ENCODE data around the gene CELA3A.

The CELA3A gene

DNA sequence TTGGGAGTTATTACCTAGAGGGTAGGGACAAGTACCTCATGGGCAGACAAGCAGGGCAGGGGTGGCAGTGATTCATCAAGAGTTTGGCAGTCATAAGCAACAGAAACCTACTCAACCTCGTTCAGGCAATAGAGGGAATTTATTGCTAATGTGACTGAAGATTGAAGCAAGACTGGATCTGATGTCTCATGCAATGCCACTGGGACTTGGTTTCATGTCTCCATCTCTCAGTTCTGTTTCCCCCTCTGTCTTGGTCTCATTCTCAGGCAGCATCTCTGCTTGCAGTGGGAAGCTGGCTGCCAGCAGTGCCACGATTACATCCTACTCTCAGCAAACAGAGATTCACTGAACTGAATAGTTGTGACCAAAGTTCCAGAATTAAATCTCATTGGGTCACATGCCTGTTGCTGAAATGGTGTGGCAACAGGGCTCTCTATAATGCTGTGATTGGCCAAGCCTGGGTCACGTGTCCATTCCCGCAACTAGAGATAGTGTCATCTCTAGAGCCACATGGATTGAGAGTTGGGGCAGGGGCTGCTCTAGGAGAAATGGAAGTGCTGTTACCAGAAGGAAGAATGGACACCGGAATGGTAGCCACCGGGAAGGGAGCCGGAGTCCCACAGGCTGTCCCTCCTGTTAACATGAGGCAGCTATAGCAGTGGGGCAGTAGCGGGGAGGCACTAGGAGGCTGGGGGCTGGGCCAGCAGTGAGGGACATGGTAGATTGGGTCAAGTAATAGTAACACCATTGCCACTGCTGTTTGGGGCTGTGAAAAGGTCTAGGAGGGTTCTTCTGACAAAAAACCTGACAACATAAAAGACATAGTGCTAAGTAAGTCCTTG lies 47.1 kb downstream of the CELA3A start:
- Mint-ChIP-seq H3K27ac (peak overlapping the region; percentile 62), H3K4me1 (peaks cover 38% of the 10 kb centered on the region)
- peak; percentile 55 for ATAC-seq

DNA sequence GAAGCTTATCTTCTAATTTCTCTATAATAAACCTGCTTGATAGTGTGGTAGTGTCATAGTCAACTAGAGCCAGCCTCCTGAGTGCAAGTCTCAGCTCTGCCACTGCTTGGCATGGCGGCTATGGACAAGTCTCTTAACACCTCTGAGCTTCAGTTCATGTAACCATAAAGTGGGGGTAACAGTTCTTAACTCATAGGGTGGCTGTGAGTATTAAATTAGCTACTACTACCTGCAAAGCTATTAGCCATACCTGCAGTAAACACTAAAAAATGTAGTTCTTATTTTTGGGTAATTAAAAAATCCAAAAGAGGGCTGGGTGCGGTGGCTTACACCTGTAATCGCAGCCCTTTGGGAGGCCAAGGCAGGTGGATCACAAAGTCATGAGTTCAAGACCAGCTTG lies 48.9 kb downstream of the CELA3A start:
- H3K4me3 Mint-ChIP-seq = no peak overlapping the region
- H3K36me3 Mint-ChIP-seq = peaks cover 42% of the 10 kb centered on the region
- H3K4me1 Mint-ChIP-seq = peaks cover 41% of the 10 kb centered on the region
- no peak overlapping the region for H3K27ac Mint-ChIP-seq
- no peak for DNase-seq (ENCODE audit: low spot score in 2 of 2)
- no peak for ATAC-seq
- peaks cover 2% of the 10 kb centered on the region for H3K9me3 Mint-ChIP-seq

More for the DNA sequence above, 47.1 kb downstream of the CELA3A start:
- H3K36me3 Mint-ChIP-seq = peaks cover 25% of the 10 kb centered on the region
- no peak for DNase-seq (ENCODE audit: low spot score in 2 of 2)
- peaks cover 4% of the 10 kb centered on the region for H3K9me3 Mint-ChIP-seq
- H3K4me3 Mint-ChIP-seq = peak overlapping the region; percentile 12

DNA sequence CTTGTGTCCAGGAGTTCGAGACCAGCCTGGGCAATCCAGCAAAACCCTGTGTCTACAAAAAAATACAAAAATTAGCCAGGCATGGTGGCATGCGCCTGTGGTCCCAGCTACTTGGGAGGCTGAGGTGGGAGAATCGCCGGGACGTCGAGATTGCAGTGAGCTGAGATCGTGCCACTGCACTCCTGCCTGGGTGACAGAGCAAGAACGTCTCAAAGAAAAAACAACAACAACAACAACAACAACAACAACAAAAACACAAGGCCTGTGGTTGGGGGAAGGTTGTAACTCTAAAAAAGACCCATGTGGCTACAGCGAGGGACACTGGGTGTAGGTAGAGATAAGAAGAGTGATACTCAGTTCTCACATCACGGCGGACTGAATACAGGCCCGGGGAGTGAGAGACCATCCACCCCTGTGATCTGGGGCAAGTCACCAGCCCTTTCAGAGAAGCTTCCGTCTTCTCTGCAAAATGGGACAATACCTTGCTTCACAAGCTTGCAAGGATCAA lies 50.2 kb downstream of the CELA3A start:
- ATAC-seq (no peak), DNase-seq (ENCODE audit: low spot score in 2 of 2) (no peak)
- Mint-ChIP-seq H3K36me3 (peaks cover 56% of the 10 kb centered on the region), H3K27ac (peak overlapping the region; percentile 97), H3K4me3 (peak overlapping the region; percentile 84), H3K9me3 (no peaks in the 10 kb centered on the region), H3K4me1 (peaks cover 49% of the 10 kb centered on the region)

DNA sequence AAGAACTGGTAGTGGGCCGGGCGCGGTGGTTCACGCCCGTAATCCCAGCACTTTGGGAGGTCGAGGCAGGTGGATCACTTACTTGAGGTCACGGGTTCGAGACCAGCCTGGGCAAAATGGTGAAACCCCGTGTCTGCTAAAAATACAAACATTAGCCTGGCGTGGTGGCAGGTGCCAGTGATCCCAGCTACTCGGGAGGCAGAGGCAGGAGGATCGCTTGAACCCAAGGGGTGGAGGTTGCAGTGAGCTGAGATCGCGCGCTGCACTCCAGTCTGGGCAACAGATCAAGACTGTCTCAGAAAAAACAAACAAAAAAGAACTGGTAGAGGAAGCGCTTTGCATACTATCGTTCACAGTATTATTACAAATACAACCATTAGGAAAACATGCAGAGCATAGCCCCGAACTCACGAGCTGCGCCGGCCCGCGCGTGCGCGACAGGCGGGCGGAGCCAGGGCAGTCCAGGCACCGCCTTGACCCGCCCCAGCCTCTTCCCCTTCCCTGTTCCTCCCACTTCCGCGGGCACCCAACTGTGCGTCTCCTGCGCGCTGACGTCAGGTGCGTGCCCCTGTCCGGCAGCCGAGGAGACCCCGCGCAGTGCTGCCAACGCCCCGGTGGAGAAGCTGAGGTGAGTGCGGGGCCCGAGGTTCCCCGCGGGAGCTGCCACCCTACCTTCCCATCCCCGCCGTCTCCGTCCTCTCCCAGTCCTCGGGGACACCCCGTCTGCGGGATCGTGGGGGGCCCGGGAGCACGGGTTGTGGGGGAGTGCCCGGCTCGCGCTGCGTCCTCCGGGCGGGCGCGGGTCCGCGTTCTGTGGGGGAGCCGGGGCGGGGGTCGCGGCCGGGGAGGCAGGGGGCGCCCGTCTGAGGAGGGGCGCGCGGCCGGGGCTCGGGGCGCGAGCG lies 50.9 kb downstream of the CELA3A start, which contains the start of gene CDC42:
Gene CDC42, plus strand, starts transcription at position 595 of the 902 bp plus-strand sequence. CDS start 25,770 bp downstream, outside the sequence.
- ATAC-seq (peak; percentile 95), DNase-seq (ENCODE audit: low spot score in 2 of 2) (peak; percentile 91 to 98)
- peak within 1 kb of the TSS; percentile 84 for H3K4me3 Mint-ChIP-seq
- H3K36me3 Mint-ChIP-seq = peaks cover 63% of the 10 kb centered on the region
- H3K9me3 Mint-ChIP-seq = no peaks in the 10 kb centered on the region
- H3K27ac Mint-ChIP-seq = peak within 1 kb of the TSS; percentile 97
- H3K4me1 Mint-ChIP-seq = peaks cover 49% of the 10 kb centered on the region

DNA sequence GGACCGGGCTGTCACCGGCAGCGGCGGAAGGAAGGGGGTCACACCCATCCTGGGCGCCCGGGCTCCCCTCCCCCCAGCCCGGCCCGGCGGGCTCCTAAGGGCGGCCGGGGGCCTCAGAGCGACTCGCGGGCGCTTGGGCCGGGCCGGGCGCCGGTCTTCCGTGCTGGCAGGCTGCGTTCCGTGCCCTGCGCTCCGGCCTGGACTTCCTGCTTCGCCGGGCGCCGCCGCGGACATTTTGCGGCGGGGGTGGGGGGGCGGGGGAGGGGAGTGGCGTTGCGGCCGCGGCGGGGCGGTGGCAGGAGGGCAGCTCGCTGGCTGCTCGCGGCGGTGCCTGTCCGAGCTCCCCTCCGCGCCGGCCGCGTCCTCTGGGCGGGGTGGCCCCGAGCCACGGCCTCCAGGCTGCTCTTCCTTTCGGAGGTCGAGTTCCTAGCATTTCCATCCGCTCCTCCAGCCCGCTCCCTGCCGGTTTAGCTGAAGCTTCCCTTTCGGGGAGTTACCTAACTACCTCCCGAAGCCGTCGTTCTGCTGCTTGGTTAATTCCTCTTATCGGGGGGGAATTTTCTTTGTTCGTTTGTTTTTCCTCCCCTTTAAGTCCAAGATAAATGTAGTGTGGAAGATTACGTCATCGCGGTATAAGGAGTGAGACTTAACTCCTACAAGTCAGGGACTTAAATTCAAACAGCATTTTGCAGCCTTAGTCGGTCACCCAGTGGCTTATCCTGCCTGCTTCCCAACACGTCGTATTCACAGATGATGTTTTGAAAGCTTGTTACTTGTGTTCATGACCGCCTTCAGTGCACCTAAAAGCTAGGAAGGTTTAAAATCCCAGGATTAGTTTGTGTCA lies 51.8 kb downstream of the CELA3A start:
- Mint-ChIP-seq H3K4me3 (peak overlapping the region; percentile 84), H3K9me3 (no peaks in the 10 kb centered on the region), H3K36me3 (peaks cover 71% of the 10 kb centered on the region), H3K4me1 (peaks cover 48% of the 10 kb centered on the region), H3K27ac (peak overlapping the region; percentile 97)
- ATAC-seq (peak; percentile 52), DNase-seq (ENCODE audit: low spot score in 2 of 2) (peak; percentile 38 to 83)

DNA sequence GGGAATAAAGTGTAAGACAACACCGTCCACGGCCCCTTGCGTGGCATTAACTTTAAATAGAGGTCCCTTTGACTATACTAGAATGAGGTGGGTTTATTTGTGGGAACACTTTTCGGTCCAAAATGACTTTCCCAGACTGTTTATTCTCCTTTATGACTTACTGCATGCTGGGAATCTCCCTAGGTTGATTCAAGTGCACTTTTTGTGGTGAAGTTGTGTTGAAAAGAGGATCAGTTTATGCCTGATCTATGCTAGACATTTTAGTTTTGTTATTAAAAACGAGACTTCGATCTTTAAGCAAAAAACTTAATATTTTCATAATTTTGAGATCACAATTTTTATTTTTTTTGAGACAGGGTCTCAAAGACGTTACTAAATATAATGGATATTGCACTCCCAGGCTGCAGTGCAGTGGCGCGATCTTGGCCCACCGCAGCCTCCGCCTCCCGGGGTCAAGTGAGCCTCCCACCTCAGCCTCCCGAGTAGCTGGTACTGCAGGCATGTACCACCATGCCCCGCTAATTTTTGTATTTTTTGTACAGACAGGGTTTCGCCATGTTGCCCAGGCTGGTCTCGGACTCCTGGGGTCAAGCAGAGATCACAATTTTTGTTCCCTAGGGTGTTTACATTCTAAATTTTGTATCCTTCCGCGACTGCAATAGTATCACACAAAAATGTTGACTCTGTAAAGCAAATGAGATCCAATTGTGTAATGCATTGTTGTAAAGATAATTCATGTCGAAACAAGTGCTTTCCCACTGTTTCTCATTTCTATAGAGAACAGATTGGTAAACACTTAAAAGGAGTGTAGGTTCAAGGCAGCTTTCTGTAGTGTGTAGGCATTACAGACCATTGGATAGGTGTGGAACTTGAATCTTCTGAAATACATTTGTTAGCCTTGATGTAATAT lies 52.7 kb downstream of the CELA3A start:
- ATAC-seq = peak; percentile 52

DNA sequence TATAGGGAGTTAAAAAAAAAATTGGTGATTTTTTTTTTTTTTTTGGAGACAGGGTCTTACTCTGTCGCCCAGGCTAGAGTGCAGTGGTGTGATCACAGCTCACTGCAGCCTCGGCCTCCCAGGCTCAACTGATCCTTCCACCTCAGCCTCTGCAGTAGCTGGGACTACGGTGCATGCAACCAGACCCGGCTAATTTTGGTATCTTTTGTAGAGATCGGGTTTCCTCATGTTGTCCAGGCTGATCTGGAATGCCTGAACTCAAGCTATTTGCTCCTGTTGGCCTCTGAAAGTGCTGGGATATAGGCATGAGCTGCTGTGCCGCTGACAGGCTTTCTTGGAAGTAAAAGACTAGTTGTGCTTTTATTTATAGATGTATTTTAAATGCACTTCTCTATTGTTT lies 54.0 kb downstream of the CELA3A start:
- ATAC-seq = no peak
- Mint-ChIP-seq H3K36me3 (peaks cover 94% of the 10 kb centered on the region), H3K27ac (peak overlapping the region; percentile 97), H3K4me1 (peaks cover 49% of the 10 kb centered on the region), H3K4me3 (peak overlapping the region; percentile 84), H3K9me3 (no peaks in the 10 kb centered on the region)
- no peak for DNase-seq (ENCODE audit: low spot score in 2 of 2)

More for the DNA sequence above, 52.7 kb downstream of the CELA3A start:
- no peaks in the 10 kb centered on the region for H3K9me3 Mint-ChIP-seq
- peaks cover 80% of the 10 kb centered on the region for H3K36me3 Mint-ChIP-seq
- H3K4me3 Mint-ChIP-seq = peak overlapping the region; percentile 84
- peak in 1 of 2 donors; percentile 73 for DNase-seq (ENCODE audit: low spot score in 2 of 2)
- H3K27ac Mint-ChIP-seq = peak overlapping the region; percentile 97
- peaks cover 39% of the 10 kb centered on the region for H3K4me1 Mint-ChIP-seq

DNA sequence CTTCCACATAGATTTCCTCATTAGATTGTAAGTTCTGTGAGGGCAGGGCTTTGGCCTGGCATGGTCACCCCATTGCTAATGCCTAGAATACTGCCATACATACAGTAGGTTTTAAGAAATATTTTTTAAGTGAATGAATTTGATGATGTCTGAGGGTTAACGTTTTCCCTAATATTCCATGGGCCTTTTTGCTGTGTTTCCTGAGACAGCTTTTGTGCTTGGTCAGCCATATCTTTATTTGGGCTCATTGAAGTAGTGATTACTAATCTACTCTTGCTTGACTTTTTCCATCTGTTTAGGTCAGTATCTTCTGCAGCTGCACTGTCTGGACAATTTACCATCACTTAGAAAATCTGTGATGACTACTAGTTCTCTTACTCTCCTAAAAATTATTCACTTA lies 54.6 kb downstream of the CELA3A start:
- peaks cover 99% of the 10 kb centered on the region for H3K36me3 Mint-ChIP-seq
- H3K9me3 Mint-ChIP-seq = no peaks in the 10 kb centered on the region
- DNase-seq (ENCODE audit: low spot score in 2 of 2) (no peak), ATAC-seq (no peak)
- H3K4me1 Mint-ChIP-seq = peaks cover 54% of the 10 kb centered on the region
- H3K27ac Mint-ChIP-seq = no peak overlapping the region
- peak overlapping the region; percentile 84 for H3K4me3 Mint-ChIP-seq

DNA sequence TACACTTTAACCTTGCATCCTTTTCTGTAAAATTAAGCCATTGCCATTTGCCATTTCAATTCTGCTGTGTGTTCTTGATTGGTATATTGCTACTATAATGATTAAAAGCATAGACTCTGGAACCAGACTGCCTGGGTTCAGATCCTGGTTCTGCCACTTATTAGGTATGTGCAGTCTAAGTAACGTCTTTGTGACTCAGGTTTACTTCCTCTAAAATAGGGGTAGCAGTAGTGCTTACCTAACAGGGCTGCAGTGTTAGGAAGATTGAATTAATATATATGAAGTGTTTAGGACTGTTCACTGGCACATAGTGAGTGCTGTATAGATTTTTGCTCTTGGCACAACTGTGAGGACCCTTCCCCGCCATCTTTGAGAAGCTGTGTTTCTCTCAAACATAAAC lies 55.5 kb downstream of the CELA3A start:
- no peaks in the 10 kb centered on the region for H3K9me3 Mint-ChIP-seq
- H3K4me3 Mint-ChIP-seq = peak overlapping the region; percentile 84
- peaks cover 56% of the 10 kb centered on the region for H3K4me1 Mint-ChIP-seq
- ATAC-seq (no peak), DNase-seq (ENCODE audit: low spot score in 2 of 2) (no peak)
- H3K36me3 Mint-ChIP-seq = peaks cover 91% of the 10 kb centered on the region
- H3K27ac Mint-ChIP-seq = peak overlapping the region; percentile 74

DNA sequence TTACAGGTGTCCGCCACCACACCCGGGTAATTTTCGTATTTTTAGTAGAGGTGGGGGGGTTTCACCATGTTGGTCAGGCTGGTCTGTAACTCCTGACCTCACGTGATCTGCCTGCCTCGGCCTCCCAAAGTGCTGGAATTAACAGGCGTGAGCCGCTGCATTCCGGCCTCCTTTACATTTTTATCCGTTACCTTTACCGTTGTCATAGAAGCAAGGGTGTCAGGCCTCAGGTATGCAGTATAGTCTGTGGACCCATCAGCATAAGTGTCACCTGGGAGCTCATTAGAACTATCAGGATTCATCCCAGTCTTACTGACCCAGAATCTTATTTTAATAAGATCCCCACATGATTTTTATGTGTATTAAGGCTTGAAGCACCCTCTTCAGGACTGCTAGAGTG lies 56.4 kb downstream of the CELA3A start:
- Mint-ChIP-seq H3K27ac (peak overlapping the region; percentile 74), H3K4me1 (peaks cover 64% of the 10 kb centered on the region), H3K36me3 (peaks cover 86% of the 10 kb centered on the region), H3K4me3 (peak overlapping the region; percentile 84), H3K9me3 (no peaks in the 10 kb centered on the region)
- no peak for ATAC-seq
- no peak for DNase-seq (ENCODE audit: low spot score in 2 of 2)

All from stimulated activated effector memory CD8-positive, alpha-beta T cell treated with anti-CD3 and anti-CD28 coated beads, Interleukin-12 subunit alpha, Interleukin-12 subunit beta, amount 100 ng/mL, for 72 hours (primary cell).